HG03521 (cell line): ENCODE measurements around the gene ALG3.

ENCODE experiments used
- ATAC-seq: cut with Tn5 transposase; IDR thresholded peaks from one replicate; pipeline ENCODE4 v1.9.1; 2021; ENCODE audit warnings: mild to moderate bottlenecking, moderate library complexity; ENCODE audit not compliant: unreplicated experiment

The ALG3 gene

GRCh38 chr3:184236033-184236410 lies 12.7 kb downstream of the ALG3 start:
- ATAC-seq: no peak

GRCh38 chr3:184235381-184236032 lies 13.3 kb downstream of the ALG3 start:
- ATAC-seq: no peak

- no peak for ATAC-seq
These were observed 13.9 kb downstream of the ALG3 start for GRCh38 chr3:184234671-184235380.

DNA sequence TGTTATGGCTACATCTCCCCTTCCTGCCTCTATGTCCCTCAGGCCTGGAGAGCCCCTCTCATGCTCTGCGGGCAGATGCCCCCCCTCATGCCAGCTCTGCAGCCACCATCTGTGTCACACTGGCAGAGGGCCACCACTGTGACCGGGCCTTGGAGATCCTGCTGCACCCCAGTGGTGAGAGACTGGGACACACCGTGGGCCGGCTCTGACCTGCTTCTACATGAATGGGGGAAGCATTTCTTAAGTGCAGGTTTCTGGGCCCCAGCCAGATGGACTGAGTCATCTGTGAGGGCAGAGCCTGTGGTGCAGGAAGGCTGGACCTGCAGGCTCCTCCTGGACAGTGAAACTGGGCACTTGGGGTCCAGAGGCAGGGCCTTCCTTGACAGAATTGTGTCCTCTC lies 14.5 kb downstream of the ALG3 start:
- no peak for ATAC-seq

- ATAC-seq: no peak
These were observed 15.5 kb downstream of the ALG3 start for GRCh38 chr3:184233127-184233843.

- ATAC-seq: no peak
These were observed 17.1 kb downstream of the ALG3 start for GRCh38 chr3:184231671-184232070.

DNA sequence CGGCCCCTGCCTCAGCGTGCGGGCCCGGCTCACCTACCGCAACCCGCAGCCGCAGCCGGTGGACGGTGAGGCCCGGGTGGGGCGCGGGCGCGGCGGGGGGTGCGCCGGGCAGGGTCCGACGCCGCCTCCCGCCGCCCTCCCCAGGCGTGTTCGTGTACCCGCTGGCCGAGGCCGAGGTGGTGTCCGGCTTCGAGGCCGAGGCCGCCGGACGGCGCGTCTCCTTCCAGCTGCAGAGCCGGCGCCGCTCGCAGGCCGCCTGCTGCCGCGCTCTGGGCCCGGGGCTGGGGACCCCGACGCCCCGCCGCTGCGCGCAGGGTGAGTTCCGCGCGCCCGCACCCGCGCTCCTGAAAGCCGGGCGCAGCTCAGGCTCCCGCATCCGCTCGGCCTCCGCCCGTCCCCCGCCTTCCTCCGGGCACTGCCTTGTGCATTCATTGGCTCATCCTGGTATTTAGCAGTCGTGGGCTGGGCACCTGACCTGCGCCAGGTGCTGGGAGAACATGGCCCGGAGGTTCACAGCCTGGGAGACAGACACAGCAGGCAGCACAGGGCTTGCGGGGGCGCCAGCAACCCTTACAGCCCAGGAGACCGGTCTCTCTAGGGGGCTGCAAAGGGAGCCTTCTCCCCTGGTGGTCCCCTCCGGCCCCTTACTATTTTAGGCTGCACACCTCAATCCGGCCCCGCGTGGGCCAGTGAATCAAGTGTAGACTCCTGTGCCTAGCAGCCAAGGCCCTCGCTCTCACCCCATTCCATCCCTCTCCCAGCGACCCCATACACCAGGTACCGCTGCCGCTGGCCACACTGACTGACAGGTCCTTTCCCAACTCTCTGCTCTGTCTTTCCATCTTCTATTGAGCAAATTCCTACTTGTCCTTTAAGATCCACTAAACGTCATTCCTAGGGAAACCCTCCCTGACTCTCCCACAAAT lies 17.9 kb downstream of the ALG3 start:
- no peak for ATAC-seq

DNA sequence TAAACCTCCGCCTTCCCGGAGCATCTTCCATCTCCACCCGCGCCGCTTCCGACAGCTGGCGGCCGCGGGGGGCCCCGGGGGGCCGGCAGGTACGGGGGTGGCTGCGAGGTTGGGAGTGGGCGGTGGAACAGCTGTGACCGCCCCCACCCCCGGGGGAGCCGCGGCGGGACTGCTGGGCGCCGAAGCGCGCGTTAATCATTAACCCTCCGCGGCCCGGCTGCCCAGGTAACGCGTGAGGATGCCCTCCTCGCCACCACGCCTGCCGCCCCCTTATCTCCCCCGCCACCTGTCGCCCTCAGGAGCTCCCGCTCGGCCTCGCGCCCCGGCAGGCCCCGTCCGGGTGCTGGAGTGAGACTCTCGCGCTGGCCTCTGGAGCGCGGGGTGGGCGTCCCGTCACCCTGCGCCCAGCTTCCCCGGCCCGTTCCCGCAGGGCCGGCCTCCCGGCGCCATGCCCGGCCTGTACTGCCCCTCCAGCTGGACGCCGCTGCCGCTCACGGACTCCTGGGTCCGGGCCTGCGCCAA lies 18.6 kb downstream of the ALG3 start:
- ATAC-seq: no peak

GRCh38 chr3:184229394-184230080 lies 19.2 kb downstream of the ALG3 start, which contains the start of gene VWA5B2:
Gene VWA5B2, plus strand, starts transcription at chr3:184229585. Its CDS starts 944 bp downstream, at chr3:184230529.
- ATAC-seq: peak; percentile 73

GRCh38 chr3:184228376-184229137 lies 20.2 kb downstream of the ALG3 start:
- ATAC-seq: no peak

DNA sequence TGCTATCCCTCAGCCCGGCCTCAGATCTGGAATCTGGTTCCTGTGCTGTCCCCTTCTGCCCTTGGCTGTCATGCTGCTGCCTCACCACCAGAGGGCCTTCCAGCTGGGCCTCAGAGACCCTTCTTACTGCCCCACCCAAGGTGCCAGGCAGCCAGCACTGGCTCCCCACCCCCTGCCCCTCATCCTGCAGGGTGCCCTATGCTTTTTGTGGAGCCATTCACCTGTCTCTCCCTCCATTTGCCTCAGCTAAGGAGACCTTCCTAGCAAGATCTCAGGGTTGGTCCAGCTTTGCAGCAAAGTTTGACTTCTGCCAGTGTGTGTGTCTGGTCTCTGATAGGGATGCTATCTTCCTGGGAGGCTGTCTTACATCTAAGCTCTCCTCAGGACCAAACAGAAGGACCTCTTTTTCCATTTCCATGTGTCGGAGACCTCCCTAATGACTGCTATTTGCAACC lies 21.3 kb downstream of the ALG3 start:
- ATAC-seq: peak; percentile 42

- ATAC-seq: no peak
These were observed 24.8 kb downstream of the ALG3 start for GRCh38 chr3:184223946-184224345.

- no peak for ATAC-seq
These were observed 26.2 kb downstream of the ALG3 start for GRCh38 chr3:184222521-184222920.

- ATAC-seq: no peak
These were observed 29.9 kb downstream of the ALG3 start for GRCh38 chr3:184218814-184219213.

DNA sequence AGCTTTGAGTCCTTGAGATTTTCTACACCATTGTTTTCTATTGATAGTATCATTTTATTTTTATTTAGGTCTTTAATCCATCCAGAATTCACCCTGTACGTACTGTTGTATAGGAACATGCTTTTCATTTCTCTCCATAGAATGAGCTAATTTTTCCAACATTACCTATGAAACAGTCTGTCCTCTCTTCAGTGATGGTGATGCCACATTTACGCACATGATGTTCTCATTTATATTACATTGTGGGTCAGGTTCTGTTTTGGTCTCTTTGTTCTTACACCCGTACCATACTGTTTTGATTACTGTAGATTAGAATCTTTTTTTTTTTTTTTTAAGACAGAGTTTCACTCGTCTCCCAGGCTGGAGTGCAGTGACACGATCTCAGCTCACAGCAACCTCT lies 37.0 kb downstream of the ALG3 start:
- no peak for ATAC-seq

DNA sequence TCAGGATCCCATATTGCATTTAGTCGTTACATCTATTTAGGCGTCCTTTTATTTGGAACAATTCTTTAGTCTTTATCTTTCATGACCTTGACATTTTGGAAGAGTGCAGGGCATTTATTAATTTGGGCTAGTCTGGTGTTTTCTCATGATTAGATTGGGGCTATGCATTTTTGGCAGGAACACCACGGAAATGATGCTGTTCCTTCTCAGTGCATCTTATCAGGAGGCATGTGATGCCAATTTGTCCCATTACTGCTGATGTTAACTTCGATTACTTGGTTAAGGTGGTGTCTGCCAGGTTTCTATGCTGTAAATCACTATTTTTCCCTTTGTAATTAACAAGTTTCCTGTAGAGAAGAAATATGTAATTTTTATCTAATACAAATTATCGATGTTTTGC lies 37.5 kb downstream of the ALG3 start:
- no peak for ATAC-seq

GRCh38 chr3:184209146-184209923 lies 39.4 kb downstream of the ALG3 start:
- ATAC-seq: no peak

- ATAC-seq: no peak
These were observed 45.2 kb downstream of the ALG3 start for GRCh38 chr3:184203526-184203925.
